HepG2 (cell line): Measurements from ENCODE around the gene VPS54. TPM values are rescaled to one million over a fixed set of nuclear protein-coding genes. Genes with fewer than 3 reads are reported as not detected.
A peak's percentile ranks its signal among the peaks of the same experiment; 100 is the strongest.

Source experiments
- ATAC-seq: fragments of 200-7000 bp; cut with Tn5 transposase; 3 replicates; pipeline ENCODE4 v1.9.1; 2020; ENCODE audit warnings: mild to moderate bottlenecking, moderate library complexity
- BruUV-seq: library from RNA; stranded (reverse); fragments of 400-500 nt; replicated peaks from 2 replicates; lab custom pipeline; 2021; lab: Mats Ljungman, UMichigan
- CTCF ChIA-PET: fragments of 300-600 bp; formaldehyde crosslinking; extraction: SDS; loops from one replicate; lab custom pipeline; 2021; ENCODE audit warnings: low total read pairs, inconsistent platforms, low intra/inter-chr PET ratio; lab: Yijun Ruan, JAX
- POLR2A ChIA-PET: fragments of 350-600 bp; sonication (Branson Sonifier 250); formaldehyde crosslinking; loops from one replicate; lab custom pipeline; 2020; ENCODE audit warnings: antibody characterized with exemption, inconsistent platforms; lab: Yijun Ruan, JAX
- DNase-seq: peaks from one replicate; pipeline ENCODE4 v3.0.0-alpha.2; 2015; ENCODE audit warnings: low spot score
- FAIRE-seq: peaks from 3 replicates; lab custom pipeline; 2011; peaks lifted over from hg19 to GRCh38; lab: Jason Lieb, UNC
- H2AFZ ChIP-seq: one replicate; pipeline ENCODE4 v1.6.1; 2011; ENCODE audit warnings: low read length, inconsistent platforms
- H3K27ac ChIP-seq: fragments of 300-600 bp; 3 replicates; pipeline ENCODE4 v1.8.0; 2011; ENCODE audit warnings: mixed run types, mild to moderate bottlenecking, mixed read lengths, low read length, inconsistent platforms; ENCODE audit not compliant: insufficient read depth; ENCODE audit errors: extremely low read length
- H3K27me3 ChIP-seq, 2 experiments: fragments of 200-600 bp in 1 of 2; 2 replicates in 1 of 2; 3 replicates in 1 of 2; pipeline versions ENCODE4 v1.6.0 to v1.8.0; 2011; ENCODE audit warnings: low read length in 2 of 2, mild to moderate bottlenecking in 2 of 2, moderate library complexity in 2 of 2, inconsistent platforms in 1 of 2; ENCODE audit not compliant: insufficient read depth in 2 of 2, control insufficient read depth in 1 of 2
- H3K36me3 ChIP-seq, 2 experiments: fragments of 200-600 bp in 1 of 2; replicated peaks in 1 of 2; 2 replicates in 1 of 2; 3 replicates in 1 of 2; pipeline versions ENCODE4 v1.5.1 to v1.8.0; 2011; ENCODE audit warnings: low read length in 2 of 2, inconsistent platforms in 1 of 2; ENCODE audit not compliant: insufficient read depth in 2 of 2, control insufficient read depth in 1 of 2
- H3K4me1 ChIP-seq: 2 replicates; pipeline ENCODE4 v1.5.1; 2012; ENCODE audit warnings: low read length, inconsistent platforms; ENCODE audit not compliant: insufficient read depth
- H3K4me2 ChIP-seq: 2 replicates; pipeline ENCODE4 v1.6.0; 2011; ENCODE audit warnings: low read depth, low read length, inconsistent platforms
- H3K4me3 ChIP-seq, 3 experiments: fragments of 200-600 bp in 1 of 3; sonication (generic), shearing (Covaris generic) in 1 of 3; replicated peaks in 1 of 3; 2 replicates each; pipeline ENCODE4 v1.5.1; 2011 to 2016; ENCODE audit warnings: low read length in 3 of 3, inconsistent platforms in 2 of 3, low read depth in 2 of 3, mild to moderate bottlenecking in 2 of 3, control low read depth in 1 of 3, mixed read lengths in 1 of 3; ENCODE audit not compliant: insufficient read depth in 1 of 3
- H3K79me2 ChIP-seq: one replicate; pipeline ENCODE4 v1.6.1; 2011; ENCODE audit warnings: low read length, inconsistent platforms; ENCODE audit not compliant: insufficient read depth
- H3K9ac ChIP-seq: 2 replicates; pipeline ENCODE4 v1.6.0; 2011; ENCODE audit warnings: mild to moderate bottlenecking, low read depth, low read length, inconsistent platforms; ENCODE audit not compliant: insufficient read depth
- H3K9me3 ChIP-seq: 2 replicates; pipeline ENCODE4 v1.5.1; 2012; ENCODE audit warnings: mild to moderate bottlenecking, low read length
- H4K20me1 ChIP-seq: 2 replicates; pipeline ENCODE4 v1.6.0; 2011; ENCODE audit warnings: inconsistent platforms, mild to moderate bottlenecking, low read length, moderate library complexity; ENCODE audit not compliant: insufficient read depth
- CEBPB ChIP-seq: IDR thresholded peaks from 2 replicates; pipeline ENCODE4 v1.6.1; 2011; ENCODE audit warnings: low read depth, low read length, improper control_type of control experiment, borderline replicate concordance
- CENPT ChIP-seq: sonication (generic); formaldehyde crosslinking; IDR thresholded peaks from 2 replicates; pipeline ENCODE4 v1.8.0; 2022; ENCODE audit warnings: low read depth, mild to moderate bottlenecking, moderate library complexity, missing genetic modification reagents
- GFI1 ChIP-seq: sonication (generic); formaldehyde crosslinking; IDR thresholded peaks from 2 replicates; pipeline ENCODE4 v1.5.0; 2020; ENCODE audit warnings: missing genetic modification reagents, mild to moderate bottlenecking, borderline replicate concordance
- KAT7 ChIP-seq: IDR thresholded peaks from 2 replicates; pipeline ENCODE4 v1.6.1; 2018; ENCODE audit warnings: borderline replicate concordance, missing compliant biosample characterization
- KLF11 ChIP-seq: IDR thresholded peaks from 2 replicates; pipeline ENCODE4 v1.6.1; 2016; ENCODE audit warnings: missing compliant biosample characterization
- MED1 ChIP-seq: sonication (generic); formaldehyde crosslinking; IDR thresholded peaks from 2 replicates; pipeline ENCODE4 v1.4.0; 2020; ENCODE audit warnings: missing genetic modification reagents
- MEIS2 ChIP-seq: sonication (generic); formaldehyde crosslinking; IDR thresholded peaks from 2 replicates; pipeline ENCODE4 v1.9.0; 2021; ENCODE audit warnings: mild to moderate bottlenecking, missing genetic modification reagents
- NCOR1 ChIP-seq: fragments of 200-600 bp; sonication (generic); IDR thresholded peaks from 2 replicates; pipeline ENCODE4 v1.7.0; 2017; ENCODE audit warnings: antibody characterized with exemption, low read length, borderline replicate concordance
- NFE2 ChIP-seq: sonication (generic); formaldehyde crosslinking; IDR thresholded peaks from 2 replicates; pipeline ENCODE4 v1.4.0; 2020; ENCODE audit warnings: missing genetic modification reagents
- NR1H2 ChIP-seq: sonication (generic); formaldehyde crosslinking; IDR thresholded peaks from 2 replicates; pipeline ENCODE4 v1.8.1; 2022; ENCODE audit warnings: low read depth, missing genetic modification reagents, borderline replicate concordance
- NR2F2 ChIP-seq: IDR thresholded peaks from 2 replicates; pipeline ENCODE4 v1.6.1; 2012; ENCODE audit warnings: low read depth, inconsistent platforms, borderline replicate concordance
- SIX4 ChIP-seq: sonication (generic); formaldehyde crosslinking; IDR thresholded peaks from 2 replicates; pipeline ENCODE4 v1.4.0; 2020; ENCODE audit warnings: missing genetic modification reagents
- STAT5B ChIP-seq: sonication (generic); formaldehyde crosslinking; IDR thresholded peaks from 2 replicates; pipeline ENCODE4 v1.4.0; 2020; ENCODE audit warnings: missing genetic modification reagents
- TBX3 ChIP-seq: fragments of 450-650 bp; IDR thresholded peaks from 2 replicates; pipeline ENCODE4 v1.6.1; 2017; ENCODE audit warnings: antibody characterized with exemption, mild to moderate bottlenecking, inconsistent platforms, borderline replicate concordance
- ZBTB20 ChIP-seq: sonication (generic); formaldehyde crosslinking; IDR thresholded peaks from 2 replicates; pipeline ENCODE4 v1.8.1; 2023; ENCODE audit warnings: missing genetic modification reagents, low read depth, mild to moderate bottlenecking, borderline replicate concordance
- ZNF225 ChIP-seq: sonication (generic); formaldehyde crosslinking; IDR thresholded peaks from 2 replicates; pipeline ENCODE4 v1.4.0; 2020; ENCODE audit warnings: mild to moderate bottlenecking, missing genetic modification reagents
- ZNF329 ChIP-seq: sonication (generic); formaldehyde crosslinking; IDR thresholded peaks from 2 replicates; pipeline ENCODE4 v1.9.0; 2021; ENCODE audit warnings: low read depth, mild to moderate bottlenecking, missing genetic modification reagents
- ZNF451 ChIP-seq: sonication (generic); formaldehyde crosslinking; IDR thresholded peaks from 2 replicates; pipeline ENCODE4 v1.5.0; 2020; ENCODE audit warnings: mild to moderate bottlenecking, missing genetic modification reagents
- ZNF530 ChIP-seq: sonication (generic); formaldehyde crosslinking; IDR thresholded peaks from 2 replicates; pipeline ENCODE4 v1.5.0; 2020; ENCODE audit warnings: low read depth, mild to moderate bottlenecking, missing genetic modification reagents
- ZNF629 ChIP-seq: sonication (generic); formaldehyde crosslinking; conservative IDR thresholded peaks from 2 replicates; pipeline ENCODE4 v1.5.0; 2020; ENCODE audit warnings: missing genetic modification reagents
- ZNF724P ChIP-seq: sonication (generic); formaldehyde crosslinking; IDR thresholded peaks from 2 replicates; pipeline ENCODE4 v1.8.0; 2022; ENCODE audit warnings: missing genetic modification reagents, borderline replicate concordance
- ZZZ3 ChIP-seq: sonication (generic); formaldehyde crosslinking; IDR thresholded peaks from 2 replicates; pipeline ENCODE4 v1.4.0; 2020; ENCODE audit warnings: missing genetic modification reagents, mild to moderate bottlenecking, borderline replicate concordance
- WGBS: methylation state at CpG from one replicate; pipeline ENCODE4 v1.1.6; 2017; ENCODE audit warnings: low lambda C conversion rate; 5-methylcytosine and 5-hydroxymethylcytosine counted together
- in situ Hi-C: cut with HindIII; loops from 2 replicates; pipeline ENCODE4 v1.10.0; 2017; ENCODE audit warnings: low pct_unique_long_range_greater_than_20kb; ENCODE audit not compliant: extremely low pct_ligation_motif_present
- intact Hi-C: fragments of 100-400 bp; cut with micrococcal nuclease; formaldehyde crosslinking; loops from one replicate; pipeline ENCODE4 v1.10.0; 2022; ENCODE audit not compliant: unreplicated experiment
- polyA plus RNA-seq, 8 experiments: library from polyadenylated mRNA; depleted of rRNA in 3 of 8; stranded (reverse) in 7 of 8; unstranded in 1 of 8; fragments of >200 nt; fragmentation: Illumina TruSeq in 4 of 8; extraction: Trizol in 4 of 8; gene quantifications; 2 replicates each; pipeline versions ENCODE4 v1.2.1 to v1.2.3, GENCODE V29; 2011 to 2016; ENCODE audit warnings: low read depth in 4 of 8, missing spikeins in 1 of 8, mixed read lengths in 1 of 8; ENCODE audit not compliant: insufficient read depth in 1 of 8
- total RNA-seq, 5 experiments: library from RNA; depleted of rRNA; stranded (reverse); fragments of >200 nt; fragmentation: Illumina TruSeq; extraction: Trizol; gene quantifications; 2 replicates each; pipeline ENCODE4 v1.2.3, GENCODE V29; 2016; ENCODE audit warnings: low read depth in 1 of 5
- TF ChIP-seq, protein P1 (sequence below): sonication (generic); formaldehyde crosslinking; IDR thresholded peaks from 2 replicates; pipeline ENCODE4 v1.5.0; 2020; ENCODE audit warnings: mild to moderate bottlenecking, missing genetic modification reagents
- TF ChIP-seq, protein P2 (sequence below): sonication (generic); formaldehyde crosslinking; conservative IDR thresholded peaks from 2 replicates; pipeline ENCODE4 v1.8.0; 2022; ENCODE audit warnings: low read depth, missing genetic modification reagents

Gene VPS54
- total and polyA plus RNA-seq, 2 of the 13 experiments (the other 11 are each of a cell fraction or from before 2014, with no cell fraction given) = 64.7 to 77.5 TPM

DNA sequence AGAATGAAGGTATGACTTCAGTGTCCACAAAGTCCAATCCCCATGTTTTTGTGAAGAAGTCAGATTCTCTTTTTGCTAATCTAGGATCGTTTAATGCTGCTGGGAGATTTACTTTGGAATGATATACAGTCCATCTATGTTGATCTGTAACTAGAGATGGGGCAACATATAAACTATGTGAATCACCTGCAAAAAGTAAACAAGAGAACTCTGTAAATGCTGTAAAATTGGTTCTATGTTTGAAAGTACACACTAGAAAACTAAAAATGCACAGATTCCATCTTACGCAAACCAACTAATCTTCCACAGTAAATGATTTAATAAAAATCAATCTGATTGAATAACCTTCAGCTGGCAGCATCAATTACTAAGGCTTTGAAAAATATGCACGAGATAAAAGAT, 37.5 kb downstream of the VPS54 start:
- no peak overlapping the region for H2AFZ ChIP-seq
- peaks cover 66% of the 10 kb centered on the region for H3K4me1 ChIP-seq
- H3K9ac ChIP-seq = no peak overlapping the region
- 38% methylated on average over 3 of the region's 3 CpGs for WGBS
- intact Hi-C loops = loop anchor here (5.0 kb wide), 1 partner anchor 39 kb away; no protein-coding TSS in a partner anchor
- POLR2A ChIA-PET = interaction anchor here (1.4 to 1.7 kb wide), 2 partner anchors 9 to 37 kb away, joined by 5 to 11 read pairs; no protein-coding TSS in a partner anchor
- H4K20me1 ChIP-seq = no peaks in the 10 kb centered on the region
- peaks cover 8 to 55% of the 10 kb centered on the region in 2 experiments for H3K36me3 ChIP-seq
- H3K4me3 ChIP-seq = no peak overlapping the region
- H3K27ac ChIP-seq = peak overlapping the region; percentile 62
- DNase-seq = peak; percentile 73
- in situ Hi-C loops = no loop called here
- ATAC-seq = peak; percentile 67
- no peaks in the 10 kb centered on the region for H3K9me3 ChIP-seq
- peaks cover 44% of the 10 kb centered on the region for H3K79me2 ChIP-seq
- H3K4me2 ChIP-seq = peak overlapping the region; percentile 2; the same call in 1 of the 2 replicates
- BruUV-seq = no TSS peak
- CTCF ChIA-PET = no interaction called here
- no peak for FAIRE-seq
- H3K27me3 ChIP-seq = no peaks in the 10 kb centered on the region
- no peak for TF ChIP-seq ZNF724P (CRISPR knock-in tag)
- peak; percentile 75; the same call in 1 of the 2 replicates for TF ChIP-seq ZBTB20
- TF ChIP-seq STAT5B (CRISPR knock-in tag) = no peak
- TF ChIP-seq KLF11 = 0 out of 2 replicates have a peak, but pooled peaks have one; percentile 70
- peak; percentile 79 for TF ChIP-seq MED1
- peak; percentile 73; the same call in 1 of the 2 replicates for TF ChIP-seq CEBPB
- no peak for TF ChIP-seq NR1H2 (CRISPR knock-in tag)
- no peak for TF ChIP-seq ZNF530 (CRISPR knock-in tag)
- TF ChIP-seq ZNF329 (CRISPR knock-in tag) = no peak
- no peak for TF ChIP-seq ZNF451
- TF ChIP-seq NR2F2 = 0 out of 2 replicates have a peak, but pooled peaks have one; percentile 37
- TF ChIP-seq NFE2 (CRISPR knock-in tag) = no peak
- no peak for TF ChIP-seq ZNF225
- TF ChIP-seq ZZZ3 (CRISPR knock-in tag) = no peak
- peak; percentile 78 for TF ChIP-seq GFI1 (CRISPR knock-in tag)
- TF ChIP-seq CENPT = no peak
- TF ChIP-seq, protein P1, sequence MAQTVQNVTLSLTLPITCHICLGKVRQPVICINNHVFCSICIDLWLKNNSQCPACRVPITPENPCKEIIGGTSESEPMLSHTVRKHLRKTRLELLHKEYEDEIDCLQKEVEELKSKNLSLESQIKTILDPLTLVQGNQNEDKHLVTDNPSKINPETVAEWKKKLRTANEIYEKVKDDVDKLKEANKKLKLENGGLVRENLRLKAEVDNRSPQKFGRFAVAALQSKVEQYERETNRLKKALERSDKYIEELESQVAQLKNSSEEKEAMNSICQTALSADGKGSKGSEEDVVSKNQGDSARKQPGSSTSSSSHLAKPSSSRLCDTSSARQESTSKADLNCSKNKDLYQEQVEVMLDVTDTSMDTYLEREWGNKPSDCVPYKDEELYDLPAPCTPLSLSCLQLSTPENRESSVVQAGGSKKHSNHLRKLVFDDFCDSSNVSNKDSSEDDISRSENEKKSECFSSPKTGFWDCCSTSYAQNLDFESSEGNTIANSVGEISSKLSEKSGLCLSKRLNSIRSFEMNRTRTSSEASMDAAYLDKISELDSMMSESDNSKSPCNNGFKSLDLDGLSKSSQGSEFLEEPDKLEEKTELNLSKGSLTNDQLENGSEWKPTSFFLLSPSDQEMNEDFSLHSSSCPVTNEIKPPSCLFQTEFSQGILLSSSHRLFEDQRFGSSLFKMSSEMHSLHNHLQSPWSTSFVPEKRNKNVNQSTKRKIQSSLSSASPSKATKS (CRISPR knock-in tag) = no peak
- TF ChIP-seq, protein P2, sequence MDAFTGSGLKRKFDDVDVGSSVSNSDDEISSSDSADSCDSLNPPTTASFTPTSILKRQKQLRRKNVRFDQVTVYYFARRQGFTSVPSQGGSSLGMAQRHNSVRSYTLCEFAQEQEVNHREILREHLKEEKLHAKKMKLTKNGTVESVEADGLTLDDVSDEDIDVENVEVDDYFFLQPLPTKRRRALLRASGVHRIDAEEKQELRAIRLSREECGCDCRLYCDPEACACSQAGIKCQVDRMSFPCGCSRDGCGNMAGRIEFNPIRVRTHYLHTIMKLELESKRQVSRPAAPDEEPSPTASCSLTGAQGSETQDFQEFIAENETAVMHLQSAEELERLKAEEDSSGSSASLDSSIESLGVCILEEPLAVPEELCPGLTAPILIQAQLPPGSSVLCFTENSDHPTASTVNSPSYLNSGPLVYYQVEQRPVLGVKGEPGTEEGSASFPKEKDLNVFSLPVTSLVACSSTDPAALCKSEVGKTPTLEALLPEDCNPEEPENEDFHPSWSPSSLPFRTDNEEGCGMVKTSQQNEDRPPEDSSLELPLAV (CRISPR knock-in tag) = no peak
- TF ChIP-seq TBX3 = peak; percentile 79; the same call in 1 of the 2 replicates
- peak; percentile 46; the same call in 1 of the 2 replicates for TF ChIP-seq NCOR1
- no peak for TF ChIP-seq MEIS2
- peak; percentile 74; the same call in 1 of the 2 replicates for TF ChIP-seq SIX4 (CRISPR knock-in tag)
- TF ChIP-seq KAT7 (CRISPR knock-in tag) = peak; percentile 29; the same call in 1 of the 2 replicates
- TF ChIP-seq ZNF629 (CRISPR knock-in tag) = no peak
